ENCODE results near the gene RASSF7.
"Not testable (repeated sequence)": the region's sequence is repeated elsewhere in the genome, so short reads cannot be mapped to it uniquely, and the experiment has no call there.

Gene RASSF7

GRCh38 chr11:568306-569157, 7.8 kb downstream of the RASSF7 start:
- no peaks in the 10 kb centered on the region for H3K27me3 Mint-ChIP-seq
- peaks cover 7% of the 10 kb centered on the region for H3K36me3 Mint-ChIP-seq (ENCODE audit: insufficient read depth)
- no peak overlapping the region for H3K27ac Mint-ChIP-seq (ENCODE audit: low read depth)
- H3K9me3 Mint-ChIP-seq, result no peaks in the 10 kb centered on the region
- no peaks in the 10 kb centered on the region for H3K4me1 Mint-ChIP-seq
- peak overlapping the region; percentile 71 for H3K4me3 Mint-ChIP-seq
- peak; percentile 92 for ATAC-seq (replicated peaks; ENCODE audit: extremely low read depth, poor library complexity, severe bottlenecking)
- DNase-seq (ENCODE audit: low spot score in 2 of 2), result peak; percentile 83 to 91

GRCh38 chr11:569158-569885, 8.6 kb downstream of the RASSF7 start:
- Mint-ChIP-seq H3K9me3 (no peaks in the 10 kb centered on the region), H3K36me3 (ENCODE audit: insufficient read depth) (peaks cover 7% of the 10 kb centered on the region), H3K4me3 (peak overlapping the region; percentile 71), H3K4me1 (no peaks in the 10 kb centered on the region), H3K27me3 (no peaks in the 10 kb centered on the region), H3K27ac (ENCODE audit: low read depth) (no peak overlapping the region)
- no peak for DNase-seq (ENCODE audit: low spot score in 2 of 2)
- ATAC-seq (replicated peaks; ENCODE audit: extremely low read depth, poor library complexity, severe bottlenecking), result no peak

GRCh38 chr11:571802-572185, 11.0 kb downstream of the RASSF7 start:
- H3K9me3 Mint-ChIP-seq, result no peaks in the 10 kb centered on the region

GRCh38 chr11:573146-573759, 12.5 kb downstream of the RASSF7 start:
- DNase-seq (ENCODE audit: low spot score in 2 of 2) (no peak), ATAC-seq (replicated peaks; ENCODE audit: extremely low read depth, poor library complexity, severe bottlenecking) (no peak)
- H3K4me3 Mint-ChIP-seq, result no peak overlapping the region
- no peak overlapping the region for H3K27ac Mint-ChIP-seq (ENCODE audit: low read depth)
- H3K9me3 Mint-ChIP-seq, result no peaks in the 10 kb centered on the region
- peaks cover 18% of the 10 kb centered on the region for H3K4me1 Mint-ChIP-seq
- no peaks in the 10 kb centered on the region for H3K27me3 Mint-ChIP-seq
- peaks cover 11% of the 10 kb centered on the region for H3K36me3 Mint-ChIP-seq (ENCODE audit: insufficient read depth)

More at GRCh38 chr11:571802-572185, 11.0 kb downstream of the RASSF7 start:
- H3K4me1 Mint-ChIP-seq, result peaks cover 8% of the 10 kb centered on the region
- H3K36me3 Mint-ChIP-seq (ENCODE audit: insufficient read depth), result peaks cover 14% of the 10 kb centered on the region
- no peaks in the 10 kb centered on the region for H3K27me3 Mint-ChIP-seq
- no peak for DNase-seq (ENCODE audit: low spot score in 2 of 2)
- ATAC-seq (replicated peaks; ENCODE audit: extremely low read depth, poor library complexity, severe bottlenecking), result no peak
- H3K4me3 Mint-ChIP-seq, result no peak overlapping the region
- no peak overlapping the region for H3K27ac Mint-ChIP-seq (ENCODE audit: low read depth)

GRCh38 chr11:574031-574570, 13.3 kb downstream of the RASSF7 start:
- H3K4me1 Mint-ChIP-seq, result peaks cover 25% of the 10 kb centered on the region
- DNase-seq (ENCODE audit: low spot score in 2 of 2); H3K4me3 Mint-ChIP-seq; H3K9me3 Mint-ChIP-seq; H3K27me3 Mint-ChIP-seq; ATAC-seq (replicated peaks; ENCODE audit: extremely low read depth, poor library complexity, severe bottlenecking); H3K27ac Mint-ChIP-seq (ENCODE audit: low read depth): not testable (repeated sequence)
- peaks cover 11% of the 10 kb centered on the region for H3K36me3 Mint-ChIP-seq (ENCODE audit: insufficient read depth)

GRCh38 chr11:574632-575312, 14.0 kb downstream of the RASSF7 start:
- Mint-ChIP-seq H3K4me1 (peaks cover 32% of the 10 kb centered on the region), H3K27ac (ENCODE audit: low read depth) (no peak overlapping the region), H3K36me3 (ENCODE audit: insufficient read depth) (peaks cover 10% of the 10 kb centered on the region), H3K27me3 (no peaks in the 10 kb centered on the region), H3K4me3 (peak overlapping the region; percentile 93), H3K9me3 (no peaks in the 10 kb centered on the region)
- ATAC-seq (replicated peaks; ENCODE audit: extremely low read depth, poor library complexity, severe bottlenecking) (no peak), DNase-seq (ENCODE audit: low spot score in 2 of 2) (no peak)

- Mint-ChIP-seq H3K4me1 (peaks cover 39% of the 10 kb centered on the region), H3K27me3 (no peaks in the 10 kb centered on the region), H3K36me3 (ENCODE audit: insufficient read depth) (peaks cover 7% of the 10 kb centered on the region), H3K4me3 (peak overlapping the region; percentile 93), H3K9me3 (no peaks in the 10 kb centered on the region), H3K27ac (ENCODE audit: low read depth) (peak overlapping the region; percentile 94)
- DNase-seq (ENCODE audit: low spot score in 2 of 2), result peak in 1 of 2 donors; percentile 51
- ATAC-seq (replicated peaks; ENCODE audit: extremely low read depth, poor library complexity, severe bottlenecking), result peak; percentile 34
These were observed 14.7 kb downstream of the RASSF7 start for GRCh38 chr11:575313-575995.

GRCh38 chr11:575996-576768, 15.4 kb downstream of the RASSF7 start, which contains the start of gene PHRF1:
Gene PHRF1 (plus strand): TSS chr11:576470. CDS start chr11:581513, 5,043 bp downstream.
- ATAC-seq (replicated peaks; ENCODE audit: extremely low read depth, poor library complexity, severe bottlenecking) (peak; percentile 88), DNase-seq (ENCODE audit: low spot score in 2 of 2) (peak; percentile 93 to 95)
- peaks cover 43% of the 10 kb centered on the region for H3K4me1 Mint-ChIP-seq
- no peaks in the 10 kb centered on the region for H3K27me3 Mint-ChIP-seq
- H3K27ac Mint-ChIP-seq (ENCODE audit: low read depth), result peak within 1 kb of the TSS; percentile 94
- H3K4me3 Mint-ChIP-seq, result peak within 1 kb of the TSS; percentile 93
- H3K36me3 Mint-ChIP-seq (ENCODE audit: insufficient read depth), result peaks cover 11% of the 10 kb centered on the region
- no peaks in the 10 kb centered on the region for H3K9me3 Mint-ChIP-seq

GRCh38 chr11:576811-577610, 16.2 kb downstream of the RASSF7 start:
- Mint-ChIP-seq H3K4me3 (peak overlapping the region; percentile 78), H3K36me3 (ENCODE audit: insufficient read depth) (peaks cover 20% of the 10 kb centered on the region), H3K27ac (ENCODE audit: low read depth) (peak overlapping the region; percentile 25), H3K9me3 (no peaks in the 10 kb centered on the region), H3K27me3 (no peaks in the 10 kb centered on the region), H3K4me1 (peaks cover 51% of the 10 kb centered on the region)
- no peak for DNase-seq (ENCODE audit: low spot score in 2 of 2)
- no peak for ATAC-seq (replicated peaks; ENCODE audit: extremely low read depth, poor library complexity, severe bottlenecking)

- peak overlapping the region; percentile 25 for H3K27ac Mint-ChIP-seq (ENCODE audit: low read depth)
- peaks cover 22% of the 10 kb centered on the region for H3K36me3 Mint-ChIP-seq (ENCODE audit: insufficient read depth)
- ATAC-seq (replicated peaks; ENCODE audit: extremely low read depth, poor library complexity, severe bottlenecking) (no peak), DNase-seq (ENCODE audit: low spot score in 2 of 2) (no peak)
- H3K9me3 Mint-ChIP-seq, result no peaks in the 10 kb centered on the region
- H3K4me1 Mint-ChIP-seq, result peaks cover 51% of the 10 kb centered on the region
- H3K27me3 Mint-ChIP-seq, result no peaks in the 10 kb centered on the region
- H3K4me3 Mint-ChIP-seq, result peak overlapping the region; percentile 78
These were observed 16.8 kb downstream of the RASSF7 start for GRCh38 chr11:577611-577894.
